Skin of body (tissue), 2 donors: Measurements from ENCODE around the gene CMTM2. TPM values are rescaled to one million over a fixed set of nuclear protein-coding genes. Genes with fewer than 3 reads are reported as not detected.
A peak's percentile ranks its signal among the peaks of the same experiment; 100 is the strongest.
"Not testable (repeated sequence)": the region's sequence is repeated elsewhere in the genome, so short reads cannot be mapped to it uniquely, and the experiment has no call there.

Source experiments
- DNase-seq: peaks from one replicate; lab custom pipeline; 2025; lab: John Stamatoyannopoulos, UW
- total RNA-seq: library from RNA; depleted of rRNA; stranded (reverse); fragments of >200 nt; gene quantifications from one replicate; pipeline ENCODE4 v1.2.3, GENCODE V29; 2014

CMTM2 gene
- total RNA-seq, 1 donor from 2014 or later: 2.5 TPM

GRCh38 chr16:66552286-66553177 is 26.7 kb upstream of the CMTM2 start, which contains the start of gene CKLF:
Gene CKLF (plus strand): TSS chr16:66552576. CDS start chr16:66552716, 140 bp downstream.
- DNase-seq: peak; percentile 83

GRCh38 chr16:66553223-66553622 is 26.0 kb upstream of the CMTM2 start:
- DNase-seq: peak; percentile 29

GRCh38 chr16:66554021-66554420 is 25.2 kb upstream of the CMTM2 start:
- DNase-seq: no peak

GRCh38 chr16:66554495-66554894 is 24.8 kb upstream of the CMTM2 start:
- DNase-seq: no peak

- no peak for DNase-seq
Measured at GRCh38 chr16:66560107-66560506, 19.2 kb upstream of the CMTM2 start.

GRCh38 chr16:66561381-66562080 is 17.7 kb upstream of the CMTM2 start:
- DNase-seq: no peak

GRCh38 chr16:66562409-66562808 is 16.9 kb upstream of the CMTM2 start:
- DNase-seq: no peak

- no peak for DNase-seq
Measured at GRCh38 chr16:66562986-66563385, 16.3 kb upstream of the CMTM2 start.

GRCh38 chr16:66563574-66564334 is 15.5 kb upstream of the CMTM2 start:
- DNase-seq: no peak

GRCh38 chr16:66566051-66566901 is 13.0 kb upstream of the CMTM2 start, which contains the start of gene CMTM1:
Gene CMTM1 (plus strand): TSS chr16:66566439. CDS start chr16:66566514, 75 bp downstream.
- no peak for DNase-seq

- DNase-seq: not testable (repeated sequence)
Measured at GRCh38 chr16:66567270-66567669, 12.0 kb upstream of the CMTM2 start.

- DNase-seq: no peak
Measured at GRCh38 chr16:66568355-66568754, 10.9 kb upstream of the CMTM2 start.

GRCh38 chr16:66569131-66569530 is 10.1 kb upstream of the CMTM2 start:
- DNase-seq: no peak

- no peak for DNase-seq
Measured at GRCh38 chr16:66569827-66570405, 9.3 kb upstream of the CMTM2 start.

- DNase-seq: no peak
Measured at GRCh38 chr16:66572356-66572755, 6.9 kb upstream of the CMTM2 start.

GRCh38 chr16:66574081-66574480 is 5.2 kb upstream of the CMTM2 start:
- DNase-seq: no peak

GRCh38 chr16:66574531-66574930 is 4.7 kb upstream of the CMTM2 start:
- no peak for DNase-seq

- DNase-seq: no peak
Measured at GRCh38 chr16:66575060-66575459, 4.2 kb upstream of the CMTM2 start.

GRCh38 chr16:66576296-66576695 is 3.0 kb upstream of the CMTM2 start:
- no peak for DNase-seq

GRCh38 chr16:66580605-66581209 is 1.4 kb downstream of the CMTM2 start:
- no peak for DNase-seq
